GM21367 (cell line): Measurements from ENCODE around the gene IGF2R.
A peak's percentile ranks its signal among the peaks of the same experiment; 100 is the strongest.

Source experiments
- ATAC-seq: cut with Tn5 transposase; IDR thresholded peaks from one replicate; pipeline ENCODE4 v1.9.1; 2021; ENCODE audit not compliant: unreplicated experiment

Gene IGF2R

GRCh38 chr6:160022793-160023192, 53.9 kb downstream of the IGF2R start:
- no peak for ATAC-seq

GRCh38 chr6:160024152-160024551, 55.3 kb downstream of the IGF2R start:
- no peak for ATAC-seq

- ATAC-seq: no peak
Observed at GRCh38 chr6:160027076-160027475, 58.2 kb downstream of the IGF2R start.

GRCh38 chr6:160027931-160028330, 59.0 kb downstream of the IGF2R start:
- ATAC-seq: no peak

GRCh38 chr6:160028487-160029275, 59.8 kb downstream of the IGF2R start:
- peak; percentile 49 for ATAC-seq

- no peak for ATAC-seq
Observed at GRCh38 chr6:160029525-160029924, 60.6 kb downstream of the IGF2R start.

GRCh38 chr6:160030103-160030502, 61.2 kb downstream of the IGF2R start:
- no peak for ATAC-seq

GRCh38 chr6:160031442-160031841, 62.6 kb downstream of the IGF2R start:
- no peak for ATAC-seq

GRCh38 chr6:160031871-160032270, 63.0 kb downstream of the IGF2R start:
- ATAC-seq: no peak

- ATAC-seq: no peak
Observed at GRCh38 chr6:160032538-160032937, 63.7 kb downstream of the IGF2R start.

- ATAC-seq: no peak
Observed at GRCh38 chr6:160034036-160034930, 65.4 kb downstream of the IGF2R start.

GRCh38 chr6:160035241-160035640, 66.4 kb downstream of the IGF2R start:
- ATAC-seq: no peak

- ATAC-seq: no peak
Observed at GRCh38 chr6:160035693-160036330, 66.9 kb downstream of the IGF2R start.

GRCh38 chr6:160036331-160036695, 67.4 kb downstream of the IGF2R start:
- ATAC-seq: no peak

GRCh38 chr6:160036790-160037206, 67.9 kb downstream of the IGF2R start:
- ATAC-seq: no peak

GRCh38 chr6:160038479-160038878, 69.6 kb downstream of the IGF2R start:
- ATAC-seq: no peak

GRCh38 chr6:160039441-160039840, 70.6 kb downstream of the IGF2R start:
- no peak for ATAC-seq

GRCh38 chr6:160040055-160040454, 71.2 kb downstream of the IGF2R start:
- no peak for ATAC-seq

GRCh38 chr6:160040527-160041264, 71.8 kb downstream of the IGF2R start:
- ATAC-seq: no peak

GRCh38 chr6:160041608-160042007, 72.7 kb downstream of the IGF2R start:
- ATAC-seq: no peak
